HG03064 (cell line): Measurements from ENCODE around the gene TOR4A.
"Not testable (repeated sequence)": the region's sequence is repeated elsewhere in the genome, so short reads cannot be mapped to it uniquely, and the experiment has no call there.

Source experiments
- ATAC-seq: cut with Tn5 transposase; IDR thresholded peaks from one replicate; pipeline ENCODE4 v1.9.1; 2021; ENCODE audit warnings: low read depth; ENCODE audit not compliant: unreplicated experiment

Gene TOR4A

DNA sequence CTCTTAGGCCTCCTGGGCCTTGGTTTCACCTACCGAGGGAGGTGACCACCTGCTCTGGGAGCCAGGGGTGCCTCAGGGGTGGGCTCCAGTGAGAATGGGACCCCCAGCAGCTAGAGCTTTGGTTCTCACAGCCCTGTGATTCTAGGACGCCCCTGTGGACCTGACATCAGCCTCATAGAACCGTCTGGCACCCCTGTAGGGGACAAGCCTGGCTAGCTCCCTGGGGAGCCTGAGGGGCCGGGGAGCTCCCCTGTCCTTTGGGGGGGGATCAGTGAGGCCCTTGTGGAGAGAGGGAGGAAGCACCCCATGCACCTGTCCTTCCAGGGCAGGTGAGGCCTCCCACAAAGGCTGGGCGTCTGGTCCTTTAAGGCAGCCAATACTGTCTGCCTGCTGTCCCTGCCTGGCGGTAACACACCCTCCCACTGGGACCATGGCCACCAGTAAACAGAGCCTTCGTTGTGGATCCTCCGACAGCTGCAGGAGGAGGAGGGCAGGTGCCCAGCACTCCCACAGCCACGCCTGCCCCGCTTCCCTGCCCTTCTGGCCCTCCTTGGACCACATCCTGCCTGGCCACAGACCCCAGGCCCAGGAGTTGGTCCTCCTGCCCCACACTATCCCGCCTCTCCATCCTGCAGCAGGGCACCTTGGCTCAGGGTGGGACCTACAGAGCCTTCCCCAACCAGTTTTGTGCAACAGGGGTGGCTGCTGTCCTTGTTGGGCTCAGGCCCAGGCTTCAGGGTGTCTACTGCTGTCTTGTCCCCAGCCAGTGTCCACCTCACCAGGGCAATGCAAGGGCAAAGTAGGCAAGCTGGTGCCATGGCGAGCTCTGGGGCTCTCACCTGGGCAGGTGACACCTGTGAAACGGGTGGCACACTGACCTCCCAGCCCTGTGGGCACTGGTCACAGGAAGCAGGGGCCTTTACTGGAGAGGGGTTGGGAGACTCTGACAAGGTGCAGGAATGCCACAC, 39.5 kb upstream of the TOR4A start:
- ATAC-seq, result no peak

DNA sequence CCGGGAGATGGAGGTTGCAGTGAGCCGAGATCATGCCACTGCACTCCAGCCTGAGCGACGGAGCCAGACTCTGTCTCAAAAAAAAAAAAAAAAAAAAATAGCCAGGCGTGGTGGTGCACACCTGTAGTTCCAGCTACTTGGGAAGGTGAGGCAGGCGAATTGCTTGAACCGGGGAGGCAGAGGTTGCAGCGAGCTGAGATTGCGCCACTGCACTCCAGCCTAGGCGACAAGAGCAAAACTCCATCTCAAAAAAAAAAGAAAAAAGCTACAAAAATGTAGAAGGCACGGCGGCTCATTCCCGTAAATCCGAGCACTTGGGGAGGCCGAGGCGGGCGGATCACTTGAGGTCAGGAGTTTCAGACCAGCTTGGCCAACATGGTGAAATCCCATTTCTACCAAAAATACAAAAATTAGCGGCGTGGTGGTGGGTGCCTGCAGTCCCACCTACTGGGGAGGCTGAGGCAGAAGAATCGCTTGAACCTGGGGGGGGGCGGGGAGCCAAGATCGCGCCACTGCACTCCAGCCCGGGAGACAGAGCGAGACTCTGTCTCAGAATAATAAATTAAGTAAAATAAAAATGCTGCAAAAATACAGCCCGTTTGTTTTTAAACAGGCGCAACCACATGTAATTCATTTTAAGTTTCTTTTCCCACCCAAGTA, 37.9 kb upstream of the TOR4A start:
- not testable (repeated sequence) for ATAC-seq

DNA sequence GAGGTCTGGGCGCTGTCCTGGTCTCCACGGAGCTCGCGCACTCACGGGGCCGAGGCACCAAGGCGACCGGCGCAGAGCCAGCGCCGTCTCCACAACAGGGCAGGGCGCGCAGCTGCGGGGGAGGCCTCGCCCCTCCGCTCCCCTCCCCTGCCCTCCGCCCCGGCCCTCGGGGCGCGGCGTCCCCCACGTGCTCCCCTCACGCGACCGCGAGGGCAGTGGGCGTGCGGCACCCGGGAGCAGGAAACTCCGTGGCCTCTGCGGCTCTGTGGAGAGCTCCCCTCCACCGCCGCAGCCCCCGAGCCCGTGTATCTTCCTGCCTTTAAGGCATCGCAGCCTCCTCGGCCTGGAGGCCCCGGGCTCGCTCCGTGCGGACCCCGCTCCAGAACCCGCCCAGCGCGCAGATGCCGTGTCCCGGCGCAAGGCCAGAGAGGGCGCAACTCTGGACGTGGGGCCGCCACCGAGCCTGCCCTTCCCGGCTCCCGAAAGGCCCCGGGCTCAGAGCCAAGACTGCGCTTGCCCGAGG, 37.1 kb upstream of the TOR4A start:
- ATAC-seq, result peak; percentile 13

DNA sequence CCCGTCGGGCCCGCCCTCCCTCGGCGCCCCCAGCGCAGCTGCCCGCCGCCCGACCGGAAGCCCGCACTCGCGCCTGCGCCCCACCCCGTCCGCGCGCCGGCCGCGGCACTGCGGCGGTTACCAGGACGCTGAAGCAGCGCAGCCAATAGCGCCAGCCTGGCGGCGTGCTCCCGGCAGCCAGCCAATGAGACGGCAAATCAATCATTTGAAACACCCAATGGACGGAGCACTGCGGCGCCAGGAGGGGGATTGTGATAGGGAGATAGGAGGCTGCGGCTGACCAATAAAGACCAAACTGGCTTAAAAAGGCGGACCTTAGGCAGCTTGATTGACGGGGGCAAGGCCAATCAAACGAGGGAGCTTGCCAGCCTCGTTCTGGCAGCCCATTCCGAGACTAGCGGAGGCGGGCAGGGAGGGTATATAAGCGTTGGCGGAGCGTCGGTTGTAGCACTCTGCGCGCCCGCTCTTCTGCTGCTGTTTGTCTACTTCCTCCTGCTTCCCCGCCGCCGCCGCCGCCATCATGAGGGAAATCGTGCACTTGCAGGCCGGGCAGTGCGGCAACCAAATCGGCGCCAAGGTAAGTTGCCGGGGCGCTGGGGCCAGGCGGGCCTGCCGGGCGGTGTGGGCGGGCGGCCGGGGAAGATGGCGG, 36.6 kb upstream of the TOR4A start, which contains the start of gene TUBB4B:
Gene TUBB4B (plus strand): TSS at position 447 of the 649 bp plus-strand sequence. CDS start 74 bp downstream, at position 521.
- ATAC-seq, result peak; percentile 67

DNA sequence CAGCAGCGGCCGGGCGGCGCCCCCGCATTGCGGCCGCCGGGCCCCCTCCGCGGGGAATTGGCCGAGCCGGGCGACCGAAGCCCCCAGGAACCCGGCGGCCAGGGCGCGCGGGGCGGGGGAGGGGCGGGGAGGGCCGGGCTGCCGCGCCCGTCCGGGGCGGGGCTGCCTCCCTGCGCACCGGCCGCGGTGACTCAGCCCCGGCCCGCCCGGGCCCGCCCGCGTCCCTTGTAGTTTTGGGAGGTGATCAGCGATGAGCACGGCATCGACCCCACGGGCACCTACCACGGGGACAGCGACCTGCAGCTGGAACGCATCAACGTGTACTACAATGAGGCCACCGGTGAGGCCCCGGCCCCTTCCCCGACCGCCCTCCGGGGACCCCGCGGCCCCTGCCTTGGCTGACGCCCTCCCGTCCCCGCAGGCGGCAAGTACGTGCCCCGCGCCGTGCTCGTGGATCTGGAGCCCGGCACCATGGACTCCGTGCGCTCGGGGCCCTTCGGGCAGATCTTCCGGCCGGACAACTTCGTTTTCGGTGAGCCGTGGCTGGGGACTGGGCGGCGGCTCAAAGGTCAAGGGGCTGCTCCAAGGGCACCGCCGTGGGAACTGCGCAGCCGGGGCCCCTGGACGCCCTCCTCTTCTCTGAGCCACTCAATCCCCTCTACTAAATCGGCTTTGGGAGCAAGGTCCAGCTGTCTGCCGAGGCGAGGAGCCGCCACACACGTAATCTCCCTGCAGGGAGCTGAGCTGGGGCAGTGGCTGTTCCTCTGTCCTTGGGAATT, 35.8 kb upstream of the TOR4A start:
- ATAC-seq, result peak; percentile 4

DNA sequence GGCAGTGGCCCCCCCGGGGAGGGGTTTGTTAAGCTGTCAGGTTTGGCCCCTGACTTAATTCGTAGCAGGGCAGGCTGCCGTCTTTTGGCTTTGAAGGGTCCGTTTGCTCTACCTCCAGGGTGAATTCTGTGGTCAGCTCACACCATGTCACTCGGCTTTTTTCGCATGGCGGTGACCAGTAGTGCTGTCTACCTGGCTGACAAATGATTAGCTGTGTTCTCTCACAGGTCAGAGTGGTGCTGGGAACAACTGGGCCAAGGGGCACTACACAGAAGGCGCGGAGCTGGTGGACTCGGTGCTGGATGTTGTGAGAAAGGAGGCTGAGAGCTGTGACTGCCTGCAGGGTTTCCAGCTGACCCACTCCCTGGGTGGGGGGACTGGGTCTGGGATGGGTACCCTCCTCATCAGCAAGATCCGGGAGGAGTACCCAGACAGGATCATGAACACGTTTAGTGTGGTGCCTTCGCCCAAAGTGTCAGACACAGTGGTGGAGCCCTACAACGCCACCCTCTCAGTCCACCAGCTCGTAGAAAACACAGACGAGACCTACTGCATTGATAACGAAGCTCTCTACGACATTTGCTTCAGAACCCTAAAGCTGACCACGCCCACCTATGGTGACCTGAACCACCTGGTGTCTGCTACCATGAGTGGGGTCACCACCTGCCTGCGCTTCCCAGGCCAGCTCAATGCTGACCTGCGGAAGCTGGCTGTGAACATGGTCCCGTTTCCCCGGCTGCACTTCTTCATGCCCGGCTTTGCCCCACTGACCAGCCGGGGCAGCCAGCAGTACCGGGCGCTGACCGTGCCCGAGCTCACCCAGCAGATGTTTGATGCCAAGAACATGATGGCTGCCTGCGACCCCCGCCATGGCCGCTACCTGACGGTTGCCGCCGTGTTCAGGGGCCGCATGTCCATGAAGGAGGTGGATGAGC, 35.0 kb upstream of the TOR4A start:
- ATAC-seq, result no peak

DNA sequence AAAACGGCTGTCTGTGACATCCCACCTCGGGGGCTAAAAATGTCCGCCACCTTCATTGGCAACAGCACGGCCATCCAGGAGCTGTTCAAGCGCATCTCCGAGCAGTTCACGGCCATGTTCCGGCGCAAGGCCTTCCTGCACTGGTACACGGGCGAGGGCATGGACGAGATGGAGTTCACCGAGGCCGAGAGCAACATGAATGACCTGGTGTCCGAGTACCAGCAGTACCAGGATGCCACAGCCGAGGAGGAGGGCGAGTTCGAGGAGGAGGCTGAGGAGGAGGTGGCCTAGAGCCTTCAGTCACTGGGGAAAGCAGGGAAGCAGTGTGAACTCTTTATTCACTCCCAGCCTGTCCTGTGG, 34.3 kb upstream of the TOR4A start:
- not testable (repeated sequence) for ATAC-seq

DNA sequence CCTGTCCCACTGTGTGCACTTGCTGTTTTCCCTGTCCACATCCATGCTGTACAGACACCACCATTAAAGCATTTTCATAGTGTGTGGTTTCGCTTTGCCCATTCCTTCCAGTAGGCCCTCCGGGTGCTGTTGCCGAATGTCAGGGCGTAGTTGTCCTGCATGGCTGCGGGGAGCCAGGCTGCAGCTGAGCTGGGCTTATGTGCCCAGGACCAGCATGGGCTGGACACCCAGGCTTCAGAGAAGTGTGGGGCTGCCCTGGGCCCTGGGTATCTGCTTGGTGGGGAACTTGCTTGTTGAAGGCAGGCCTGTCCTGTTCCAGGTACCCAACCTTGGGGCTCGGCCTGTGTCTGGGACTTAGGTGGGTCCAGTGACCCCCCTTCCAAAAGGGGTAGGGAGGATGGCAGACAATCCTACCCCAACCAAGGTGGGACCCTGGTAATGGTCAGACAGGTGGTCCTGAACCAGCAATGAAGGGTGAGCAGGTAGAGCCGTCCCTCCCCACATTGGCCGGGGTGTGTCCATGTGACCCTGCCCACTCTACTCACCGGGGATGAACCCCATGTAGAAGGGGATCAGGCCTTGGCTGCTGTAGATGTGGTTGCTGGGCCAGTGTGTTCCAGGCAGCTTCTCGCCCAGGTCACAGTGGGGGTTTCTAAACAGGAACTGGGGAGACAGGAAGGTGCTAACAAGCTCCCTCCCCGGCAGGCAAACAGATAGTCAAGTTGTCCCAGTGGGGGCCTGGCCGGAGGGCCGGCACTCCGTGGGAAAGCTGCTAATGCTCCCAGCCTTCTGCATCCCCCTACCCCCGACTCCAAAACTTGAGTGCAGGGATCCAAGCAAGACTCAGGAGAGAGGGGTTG, 33.7 kb upstream of the TOR4A start:
- ATAC-seq, result no peak

DNA sequence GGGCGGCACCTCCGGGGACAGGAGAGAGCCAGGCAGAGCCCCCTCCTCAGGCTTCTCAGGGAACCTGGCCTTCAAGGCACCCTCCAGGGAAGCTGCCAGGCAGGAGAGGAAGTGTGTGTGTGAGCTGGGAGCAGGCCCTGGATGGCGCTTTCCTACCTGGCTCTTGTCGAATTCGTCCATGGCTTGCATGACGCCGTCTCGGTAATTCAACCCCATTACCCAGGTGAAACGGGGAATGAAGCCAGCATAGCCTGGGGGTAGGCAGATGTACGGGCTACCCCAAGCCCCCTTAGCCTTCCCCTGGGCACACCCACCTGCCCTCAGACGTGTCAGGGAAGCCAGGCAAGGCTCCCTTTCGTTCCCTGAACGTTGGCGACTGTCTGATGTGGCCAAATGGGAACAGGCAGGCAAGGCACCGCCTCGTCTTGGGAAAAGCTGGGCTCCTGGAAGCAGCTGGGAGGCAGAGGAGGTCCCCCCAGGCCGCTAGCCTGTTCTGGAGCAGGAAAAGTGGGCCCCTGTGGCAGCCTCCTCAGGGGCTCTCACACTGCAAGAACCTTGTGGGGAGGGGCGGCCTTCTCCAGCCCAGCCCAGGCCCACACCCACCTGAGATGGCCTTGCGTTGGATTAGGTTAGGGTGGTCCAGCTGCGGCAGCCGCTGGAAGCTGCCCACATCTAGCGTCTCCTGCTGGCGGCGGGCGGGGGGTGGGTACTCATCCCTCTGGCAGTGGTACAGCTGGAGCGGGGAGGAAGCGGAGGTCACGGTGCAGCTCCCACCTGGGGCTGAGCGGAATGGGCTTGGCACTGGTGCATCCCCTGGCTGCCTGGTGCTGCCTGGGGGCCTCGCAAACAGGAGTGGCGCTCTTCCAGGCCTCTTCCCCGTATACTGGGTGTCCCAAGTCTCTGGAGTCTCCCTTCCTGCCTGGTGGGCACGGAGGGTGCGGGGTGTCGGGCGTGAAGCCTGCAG, 32.8 kb upstream of the TOR4A start:
- ATAC-seq, result no peak

DNA sequence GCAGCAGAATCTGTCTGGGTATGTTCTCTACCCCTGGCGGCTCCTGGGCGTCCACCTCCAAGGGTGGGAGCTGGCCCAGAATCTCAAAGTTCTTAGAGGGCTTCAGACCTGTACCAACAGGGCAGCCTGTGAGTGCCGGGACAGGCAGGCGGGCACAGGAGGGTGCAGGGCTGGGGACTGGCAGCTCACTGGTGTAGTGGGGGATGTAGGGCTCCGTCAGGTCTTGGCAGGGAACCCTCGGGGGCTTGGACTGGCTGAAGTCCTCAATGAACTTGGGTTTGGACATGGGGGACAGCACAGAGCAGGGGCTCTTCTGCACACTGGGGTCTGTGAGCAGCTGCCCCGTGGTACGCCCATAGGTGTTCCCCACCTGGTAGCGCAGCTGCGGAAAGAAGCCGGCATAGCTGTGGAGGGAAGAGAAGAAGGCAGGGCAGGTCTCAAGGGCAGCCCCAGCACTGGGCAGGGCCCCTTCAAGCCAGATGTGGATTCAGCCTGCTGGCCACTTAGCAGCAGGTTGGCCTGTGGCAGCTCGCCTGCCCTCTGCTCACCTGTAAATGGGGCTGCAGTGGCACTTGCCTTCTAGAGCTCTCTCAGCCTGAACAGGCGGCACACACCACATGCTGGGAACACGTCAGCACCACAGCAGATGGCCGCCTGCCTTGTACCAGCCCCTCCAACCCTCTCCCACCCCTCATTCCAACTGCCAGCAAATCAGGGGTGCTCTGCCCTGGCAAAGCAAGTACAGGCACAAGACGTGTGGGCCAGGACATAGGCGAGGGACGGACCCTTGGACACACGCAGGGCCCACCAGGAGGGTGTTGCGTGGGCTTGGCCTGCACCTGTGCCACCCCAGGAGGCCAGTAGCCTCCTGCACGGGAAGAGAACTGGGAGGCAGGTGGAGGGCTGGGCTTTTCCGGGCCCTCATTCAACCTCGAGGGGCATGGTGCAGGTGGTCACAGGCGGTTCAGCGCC, 31.8 kb upstream of the TOR4A start:
- no peak for ATAC-seq

DNA sequence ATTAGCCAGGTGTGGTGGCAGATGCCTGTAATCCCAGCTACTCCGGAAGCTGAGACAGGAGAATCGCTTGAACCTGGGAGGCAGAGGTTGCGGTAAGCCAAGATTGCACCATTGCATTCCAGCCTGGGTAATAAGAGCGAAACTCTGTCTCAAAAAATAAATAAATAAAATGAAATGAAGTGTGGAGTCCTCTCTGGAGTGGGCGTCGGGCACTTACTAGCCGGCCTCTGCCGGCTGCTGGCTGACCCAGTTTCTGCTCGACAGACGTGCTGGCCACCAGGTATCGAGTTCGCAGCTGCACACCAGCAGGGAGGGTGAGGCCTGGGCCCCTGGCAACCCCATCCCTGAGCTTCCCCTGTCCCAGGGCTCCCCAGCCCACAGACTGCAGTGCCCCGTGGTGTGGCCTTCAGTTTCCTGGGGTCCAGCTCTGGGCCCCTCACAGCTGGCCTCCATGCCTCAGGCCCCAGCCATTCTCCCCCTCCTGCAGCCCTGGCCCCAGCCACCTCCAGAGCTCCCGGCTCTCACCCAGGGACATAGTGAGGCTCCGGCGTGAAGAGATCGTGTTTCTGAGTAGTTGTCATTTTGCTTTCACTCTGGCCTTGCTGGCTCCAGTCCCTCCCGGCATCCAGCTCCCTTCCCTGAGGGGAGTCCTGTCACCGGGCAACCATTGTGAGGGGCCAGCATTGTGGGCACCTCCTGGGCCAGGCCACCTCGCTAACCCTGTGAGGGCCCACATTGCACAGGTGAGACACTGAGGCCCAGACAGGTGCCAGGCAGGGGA, 30.2 kb upstream of the TOR4A start:
- no peak for ATAC-seq

DNA sequence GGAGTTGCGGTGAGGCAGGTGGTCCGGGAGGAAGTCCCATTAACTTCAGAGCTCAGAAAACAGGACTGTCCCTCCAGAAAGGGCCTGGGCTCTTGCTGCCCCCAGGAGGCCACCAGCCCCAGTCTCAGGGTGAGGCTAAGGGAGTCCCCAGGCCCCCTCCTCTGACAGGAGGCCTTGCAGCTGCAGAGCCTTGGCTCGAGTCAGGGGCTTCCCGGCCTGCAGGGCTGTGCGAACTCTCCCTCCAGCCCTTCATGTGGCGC, 29.7 kb upstream of the TOR4A start:
- no peak for ATAC-seq

DNA sequence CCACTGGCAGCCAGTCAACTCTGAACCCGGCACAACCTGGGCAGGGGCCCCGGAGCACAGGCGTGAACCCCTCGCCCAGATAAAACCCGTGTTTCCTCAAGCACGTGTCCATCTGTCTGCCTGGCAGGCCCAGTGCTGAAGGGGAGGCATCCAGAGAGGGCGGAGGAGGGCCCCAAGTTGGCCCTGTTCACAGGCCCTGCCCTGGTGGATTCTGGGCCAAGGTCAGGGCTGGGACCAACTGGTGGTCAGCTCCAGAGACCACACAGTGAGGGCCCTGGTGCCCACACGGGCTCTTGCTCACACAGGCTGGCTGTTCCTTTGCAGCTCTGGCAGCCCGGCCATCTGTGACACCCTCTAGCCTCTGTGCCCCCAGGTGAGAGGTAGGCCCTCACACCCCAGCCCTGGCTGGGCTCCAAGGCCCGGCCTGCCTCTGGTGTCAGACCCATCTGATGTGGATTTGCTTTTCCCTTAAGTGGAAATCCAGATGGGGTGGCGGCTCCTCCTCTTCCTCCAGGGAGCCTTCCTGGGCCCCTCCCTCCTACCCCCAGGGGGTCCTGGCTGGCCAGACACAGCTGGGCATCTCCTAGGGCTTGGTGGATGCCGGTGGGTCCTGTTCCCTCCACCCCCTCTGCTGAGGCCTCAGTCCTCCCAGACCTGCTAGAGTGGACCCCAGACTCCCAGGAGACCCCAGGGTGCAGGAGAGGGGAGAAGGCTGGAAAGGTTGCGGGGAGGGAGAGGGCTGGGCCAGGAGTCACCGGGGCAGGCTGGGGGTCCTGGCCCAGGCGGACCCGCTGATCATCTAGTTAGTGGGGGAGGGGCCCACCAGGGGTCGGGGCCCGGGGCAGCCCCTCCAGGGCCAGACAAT, 27.0 kb upstream of the TOR4A start:
- no peak for ATAC-seq

DNA sequence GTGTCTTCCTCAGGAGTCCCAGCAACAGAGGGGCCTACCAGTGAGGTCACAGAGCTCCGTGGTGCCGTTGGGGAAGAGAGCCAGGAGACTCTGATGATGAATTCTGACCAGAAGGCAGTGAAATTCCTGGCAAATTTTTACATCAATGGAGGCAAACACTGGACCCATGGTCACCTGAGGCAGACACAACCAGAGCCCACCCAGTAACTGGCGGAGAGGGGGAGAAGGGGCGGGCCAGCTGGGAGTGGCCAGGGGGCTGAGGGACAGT, 26.4 kb upstream of the TOR4A start, which contains the start of gene STPG3:
Gene STPG3 (plus strand): TSS at position 93 of the 268 bp plus-strand sequence. CDS start 1 bp downstream, at position 94.
- no peak for ATAC-seq
